Measurements from ENCODE around the gene GPR3.

GPR3 gene

GRCh38 chr1:27358928-27359313 lies 33.5 kb upstream of the GPR3 start:
- DNase-seq = no peak

- no peak for DNase-seq
Measured at GRCh38 chr1:27359822-27360158, 32.6 kb upstream of the GPR3 start.

- no peak for DNase-seq
Measured at GRCh38 chr1:27360159-27361043, 32.0 kb upstream of the GPR3 start.

- no peak for DNase-seq
Measured at GRCh38 chr1:27361044-27361402, 31.4 kb upstream of the GPR3 start.

GRCh38 chr1:27361553-27361952 lies 30.9 kb upstream of the GPR3 start:
- DNase-seq = no peak

GRCh38 chr1:27363766-27364695 lies 28.4 kb upstream of the GPR3 start:
- no peak for DNase-seq

GRCh38 chr1:27364696-27365371 lies 27.6 kb upstream of the GPR3 start:
- DNase-seq = no peak

- DNase-seq = peak; percentile 85
Measured at GRCh38 chr1:27365372-27366112, 26.9 kb upstream of the GPR3 start.

- DNase-seq = peak; percentile 70
Measured at GRCh38 chr1:27366113-27366410, 26.4 kb upstream of the GPR3 start.

GRCh38 chr1:27366411-27367159 lies 25.8 kb upstream of the GPR3 start, which contains the start of gene MAP3K6:
TSS of gene MAP3K6 (minus strand) at chr1:27366961. CDS start at chr1:27366597, 364 bp downstream.
- peak; percentile 84 for DNase-seq

GRCh38 chr1:27367160-27367650 lies 25.2 kb upstream of the GPR3 start:
- DNase-seq = no peak

GRCh38 chr1:27368869-27369582 lies 23.4 kb upstream of the GPR3 start:
- no peak for DNase-seq

- no peak for DNase-seq
Measured at GRCh38 chr1:27372022-27372807, 20.2 kb upstream of the GPR3 start.

- DNase-seq = no peak
Measured at GRCh38 chr1:27372808-27373690, 19.4 kb upstream of the GPR3 start.

GRCh38 chr1:27374362-27375086 lies 17.9 kb upstream of the GPR3 start, which contains the start of gene FCN3:
TSS of gene FCN3 (minus strand) at chr1:27374824. CDS start at chr1:27374818, 6 bp downstream.
- DNase-seq = no peak

GRCh38 chr1:27377760-27378495 lies 14.5 kb upstream of the GPR3 start:
- peak; percentile 83 for DNase-seq

- DNase-seq = no peak
Measured at GRCh38 chr1:27379564-27380122, 12.8 kb upstream of the GPR3 start.
